ENCODE measurements around the gene FKBP2. TPM values are rescaled to one million over a fixed set of nuclear protein-coding genes. Genes with fewer than 3 reads are reported as not detected.

FKBP2 gene
- total RNA-seq, 1 donor from 2014 or later: 66.0 TPM

GRCh38 chr11:64249563-64250414, 8.9 kb downstream of the FKBP2 start:
- Histone ChIP-seq H3K27me3 (no peaks in the 10 kb centered on the region), H3K27ac (no peak overlapping the region), H3K36me3 (peaks cover 0 to 5% of the 10 kb centered on the region in 2 donors), H3K9me3 (no peaks in the 10 kb centered on the region), H3K4me3 (no peak overlapping the region), H3K4me1 (peaks cover 47% of the 10 kb centered on the region)
- TF ChIP-seq POLR2A (IDR thresholded peaks at IDR 0.05): no peak
- no peak for TF ChIP-seq POLR2AphosphoS5 (IDR thresholded peaks at IDR 0.05; ENCODE audit: insufficient read depth in 1 of 2, low read depth in 1 of 2)
- no peak for TF ChIP-seq CTCF (IDR thresholded peaks at IDR 0.05)
- intact Hi-C loops (cut with DNase I): no loop called here
- no peak for DNase-seq (ENCODE audit: extremely low spot score in 2 of 2)

- peak overlapping the region; percentile 85 to 88 for H3K4me3 ChIP-seq
- intact Hi-C loops (cut with DNase I): no loop called here
- H3K27ac ChIP-seq: peak overlapping the region; percentile 73
- no peak for TF ChIP-seq POLR2AphosphoS5 (IDR thresholded peaks at IDR 0.05; ENCODE audit: insufficient read depth in 1 of 2, low read depth in 1 of 2)
- no peak for TF ChIP-seq POLR2A (IDR thresholded peaks at IDR 0.05)
- no peak for TF ChIP-seq CTCF (IDR thresholded peaks at IDR 0.05)
- DNase-seq (ENCODE audit: extremely low spot score in 2 of 2): no peak
- peaks cover 40% of the 10 kb centered on the region for H3K4me1 ChIP-seq
- peaks cover 0 to 13% of the 10 kb centered on the region in 2 donors for H3K36me3 ChIP-seq
- no peaks in the 10 kb centered on the region for H3K27me3 ChIP-seq
- no peaks in the 10 kb centered on the region for H3K9me3 ChIP-seq
Measured at GRCh38 chr11:64250415-64251015, 9.6 kb downstream of the FKBP2 start.

GRCh38 chr11:64251016-64251752, 10.3 kb downstream of the FKBP2 start, which contains the start of gene PLCB3:
PLCB3 (plus strand) TSS chr11:64251530; CDS start chr11:64251650, 120 bp downstream.
- Histone ChIP-seq H3K27ac (peak within 1 kb of the TSS; percentile 78), H3K4me3 (peak within 1 kb of the TSS; percentile 85 to 88), H3K27me3 (no peaks in the 10 kb centered on the region), H3K36me3 (peaks cover 0 to 17% of the 10 kb centered on the region in 2 donors), H3K4me1 (peaks cover 35% of the 10 kb centered on the region), H3K9me3 (no peaks in the 10 kb centered on the region)
- DNase-seq (ENCODE audit: extremely low spot score in 2 of 2): no peak
- intact Hi-C loops (cut with DNase I): no loop called here
- TF ChIP-seq POLR2A (IDR thresholded peaks at IDR 0.05) (peak in 1 of 2 donors; percentile 71), POLR2AphosphoS5 (IDR thresholded peaks at IDR 0.05; ENCODE audit: insufficient read depth in 1 of 2, low read depth in 1 of 2) (no peak), CTCF (IDR thresholded peaks at IDR 0.05) (peak; percentile 30 to 87 (median 77))

- H3K9me3 ChIP-seq: no peaks in the 10 kb centered on the region
- intact Hi-C loops (cut with DNase I): no loop called here
- no peaks in the 10 kb centered on the region for H3K27me3 ChIP-seq
- DNase-seq (ENCODE audit: extremely low spot score in 2 of 2): no peak
- H3K4me1 ChIP-seq: peaks cover 35% of the 10 kb centered on the region
- H3K27ac ChIP-seq: peak overlapping the region; percentile 78
- H3K36me3 ChIP-seq: peaks cover 0 to 17% of the 10 kb centered on the region in 2 donors
- peak overlapping the region; percentile 85 to 88 for H3K4me3 ChIP-seq
- no peak for TF ChIP-seq POLR2AphosphoS5 (IDR thresholded peaks at IDR 0.05; ENCODE audit: insufficient read depth in 1 of 2, low read depth in 1 of 2)
- no peak for TF ChIP-seq POLR2A (IDR thresholded peaks at IDR 0.05)
- TF ChIP-seq CTCF (IDR thresholded peaks at IDR 0.05): no peak
Measured at GRCh38 chr11:64251753-64252002, 10.8 kb downstream of the FKBP2 start.
